ENCODE results near the gene NFE2L2.
"Not testable (repeated sequence)": the region's sequence is repeated elsewhere in the genome, so short reads cannot be mapped to it uniquely, and the experiment has no call there.

NFE2L2 gene

DNA sequence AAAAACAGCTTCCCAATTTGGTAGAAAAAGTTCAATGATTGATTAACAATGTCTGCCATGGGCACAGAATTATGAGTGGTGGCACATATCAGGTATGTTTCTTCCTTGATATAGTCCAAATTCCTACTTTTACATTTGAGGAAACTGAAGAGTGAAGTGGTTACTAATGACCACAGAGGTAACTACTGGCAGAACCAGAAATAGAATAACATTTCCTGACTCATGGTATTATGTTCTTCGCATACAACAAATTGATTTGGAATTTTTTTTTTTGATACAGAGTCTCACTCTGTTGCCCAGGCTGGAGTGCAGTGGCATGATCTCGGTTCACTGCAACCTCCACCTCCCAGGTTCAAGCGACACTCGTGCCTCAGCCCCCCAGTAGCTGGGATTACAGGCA, 6.0 kb upstream of the NFE2L2 start:
- H3K4me3 ChIP-seq: no peak overlapping the region
- H3K4me1 ChIP-seq: peaks cover 9% of the 10 kb centered on the region
- in situ Hi-C loops (cut with MboI; ENCODE audit: low sequenced_read_pairs): no loop called here
- H3K9me3 ChIP-seq: no peaks in the 10 kb centered on the region
- H3K36me3 ChIP-seq (replicated peaks): no peaks in the 10 kb centered on the region
- DNase-seq (ENCODE audit: low spot score in 2 of 2): no peak
- H3K27me3 ChIP-seq (ENCODE audit: low read depth): no peaks in the 10 kb centered on the region

DNA sequence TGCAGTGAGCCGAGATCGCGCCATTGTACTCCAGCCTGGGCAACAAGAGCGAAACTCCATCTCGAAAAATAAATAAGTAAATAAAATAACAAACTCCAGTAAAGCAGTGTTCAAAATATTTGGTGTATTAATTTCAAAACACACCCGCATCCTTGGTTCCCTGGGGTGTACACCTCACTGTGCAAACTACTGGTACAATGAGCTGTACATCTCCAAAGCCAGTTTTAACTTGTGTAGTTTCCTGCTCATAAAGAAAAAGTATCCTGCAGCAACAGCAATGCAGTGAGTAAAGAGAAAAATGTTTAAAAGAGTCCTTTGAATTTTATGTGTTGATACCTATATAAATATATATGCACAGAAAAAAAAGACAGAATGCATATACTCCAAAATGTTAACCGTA, 4.4 kb upstream of the NFE2L2 start:
- in situ Hi-C loops (cut with MboI; ENCODE audit: low sequenced_read_pairs): loop anchor here (10.0 kb wide), 1 partner anchor 66 kb away; no protein-coding TSS in a partner anchor
- Histone ChIP-seq H3K27me3 (ENCODE audit: low read depth) (no peaks in the 10 kb centered on the region), H3K4me3 (no peak overlapping the region), H3K9me3 (no peaks in the 10 kb centered on the region), H3K36me3 (replicated peaks) (0 out of 2 replicates have a peak, but pooled peaks cover 6% of the 10 kb centered on the region), H3K4me1 (peaks cover 14% of the 10 kb centered on the region)
- no peak for DNase-seq (ENCODE audit: low spot score in 2 of 2)

DNA sequence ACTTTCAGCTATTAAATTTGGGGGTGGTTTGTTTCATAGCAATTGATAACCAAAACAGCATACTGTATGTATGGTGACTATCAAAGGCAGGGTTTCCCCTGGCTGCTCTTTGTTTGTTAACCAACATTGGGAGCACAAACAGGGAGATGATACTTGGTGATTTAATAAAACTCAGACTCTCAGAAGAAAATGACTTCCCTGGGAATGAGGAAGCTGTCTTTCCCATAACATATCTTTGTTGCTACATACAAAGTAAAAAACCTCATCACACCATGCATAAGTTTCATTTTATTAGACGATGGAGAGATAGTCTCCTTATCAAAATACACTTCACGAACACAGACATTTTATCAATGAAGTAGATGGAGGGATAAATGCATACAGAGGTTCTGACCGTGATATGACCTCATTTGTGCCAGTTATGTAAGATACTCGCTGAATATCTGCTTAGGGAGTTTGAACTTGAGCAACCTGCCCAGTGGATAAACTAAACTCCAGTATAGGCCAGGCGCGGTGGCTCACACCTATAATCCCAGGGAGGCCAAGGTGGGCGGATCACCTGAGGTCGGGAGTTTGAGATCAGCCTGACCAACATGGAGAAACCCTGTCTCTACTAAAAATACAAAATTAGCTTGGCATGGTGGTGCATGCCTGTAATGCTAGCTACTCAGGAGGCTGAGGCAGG, 3.8 kb upstream of the NFE2L2 start:
- Histone ChIP-seq H3K9me3 (no peaks in the 10 kb centered on the region), H3K4me3 (no peak overlapping the region), H3K4me1 (peaks cover 14% of the 10 kb centered on the region), H3K27me3 (ENCODE audit: low read depth) (no peaks in the 10 kb centered on the region), H3K36me3 (replicated peaks) (0 out of 2 replicates have a peak, but pooled peaks cover 6% of the 10 kb centered on the region)
- no peak for DNase-seq (ENCODE audit: low spot score in 2 of 2)
- in situ Hi-C loops (cut with MboI; ENCODE audit: low sequenced_read_pairs): loop anchor here (10.0 kb wide), 1 partner anchor 66 kb away; no protein-coding TSS in a partner anchor

DNA sequence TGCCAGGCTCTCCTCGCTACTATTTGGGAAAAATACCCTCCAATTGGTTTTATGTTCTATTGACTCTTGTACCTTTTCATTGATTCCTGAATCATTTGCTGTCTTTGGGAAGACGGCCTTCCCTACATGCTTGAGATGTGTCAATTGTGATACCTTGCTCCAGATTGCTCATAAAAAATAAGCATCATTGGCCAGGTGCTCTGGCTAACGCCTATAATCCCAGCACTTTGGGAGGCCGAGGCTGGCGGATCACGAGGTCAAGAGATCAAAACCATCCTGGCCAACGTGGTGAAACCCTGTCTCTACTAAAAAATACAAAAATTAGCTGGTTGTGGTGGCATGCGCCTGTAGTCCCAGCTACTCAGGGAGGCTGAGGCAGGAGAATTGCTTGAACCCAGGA, 2.4 kb upstream of the NFE2L2 start:
- not testable (repeated sequence) for H3K36me3 ChIP-seq (replicated peaks); DNase-seq (ENCODE audit: low spot score in 2 of 2); H3K4me3 ChIP-seq; H3K9me3 ChIP-seq; H3K27me3 ChIP-seq (ENCODE audit: low read depth)
- H3K4me1 ChIP-seq: peaks cover 19% of the 10 kb centered on the region
- in situ Hi-C loops (cut with MboI; ENCODE audit: low sequenced_read_pairs): loop anchor here (10.0 kb wide), 1 partner anchor 68 kb away; no protein-coding TSS in a partner anchor

DNA sequence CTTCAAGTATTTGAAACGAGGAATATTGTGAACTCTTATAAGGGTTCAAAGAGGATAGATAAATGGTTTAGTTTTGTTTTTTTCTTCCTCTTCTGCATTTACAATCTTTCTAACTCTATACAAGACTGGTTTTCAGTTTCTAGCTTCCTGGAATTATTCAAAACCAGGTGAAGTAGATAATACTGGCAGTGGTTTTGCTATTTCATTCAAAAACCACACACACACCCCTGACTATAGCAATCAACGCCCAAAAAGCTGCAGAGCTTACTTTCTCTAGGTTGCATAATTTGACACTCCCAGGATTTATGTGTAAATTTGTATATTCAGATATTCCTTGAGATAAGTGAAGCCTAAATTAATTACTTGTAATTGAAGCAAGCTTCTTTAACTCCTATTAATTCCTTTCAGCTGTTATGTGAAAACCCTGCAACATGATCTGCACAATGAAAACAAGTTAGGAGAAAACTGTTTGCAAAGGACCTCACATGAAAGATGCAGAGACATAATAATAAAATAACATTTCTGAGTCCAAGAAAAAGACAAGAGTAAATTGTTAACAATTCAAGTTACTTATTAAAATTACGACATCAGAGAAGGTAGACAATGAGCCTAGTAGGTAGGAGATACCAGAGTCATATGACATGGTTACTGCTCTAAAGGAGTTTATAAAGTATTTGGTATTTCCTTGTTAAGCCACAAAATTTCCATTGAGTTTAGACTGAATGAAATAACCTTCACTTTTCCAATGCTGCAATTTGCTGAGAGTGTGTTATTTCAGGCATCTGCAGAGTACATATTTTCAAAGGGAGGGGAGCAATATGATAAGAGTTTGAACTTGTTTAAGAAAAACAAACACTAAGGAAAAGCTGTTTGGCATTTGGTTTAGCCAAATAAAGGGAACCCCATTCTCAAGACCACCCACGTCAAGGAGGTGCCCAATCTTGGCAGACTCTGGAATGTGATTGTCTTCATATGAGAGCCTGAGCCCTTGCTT, 1.6 kb upstream of the NFE2L2 start:
- H3K27me3 ChIP-seq (ENCODE audit: low read depth): no peaks in the 10 kb centered on the region
- in situ Hi-C loops (cut with MboI; ENCODE audit: low sequenced_read_pairs): loop anchor here (10.0 kb wide), 1 partner anchor 69 kb away; no protein-coding TSS in a partner anchor
- peaks cover 27% of the 10 kb centered on the region for H3K4me1 ChIP-seq
- peak overlapping the region; percentile 91; the same call in 1 of the 2 replicates for H3K4me3 ChIP-seq
- no peak for DNase-seq (ENCODE audit: low spot score in 2 of 2)
- H3K9me3 ChIP-seq: no peaks in the 10 kb centered on the region
- H3K36me3 ChIP-seq (replicated peaks): 0 out of 2 replicates have a peak, but pooled peaks cover 6% of the 10 kb centered on the region

DNA sequence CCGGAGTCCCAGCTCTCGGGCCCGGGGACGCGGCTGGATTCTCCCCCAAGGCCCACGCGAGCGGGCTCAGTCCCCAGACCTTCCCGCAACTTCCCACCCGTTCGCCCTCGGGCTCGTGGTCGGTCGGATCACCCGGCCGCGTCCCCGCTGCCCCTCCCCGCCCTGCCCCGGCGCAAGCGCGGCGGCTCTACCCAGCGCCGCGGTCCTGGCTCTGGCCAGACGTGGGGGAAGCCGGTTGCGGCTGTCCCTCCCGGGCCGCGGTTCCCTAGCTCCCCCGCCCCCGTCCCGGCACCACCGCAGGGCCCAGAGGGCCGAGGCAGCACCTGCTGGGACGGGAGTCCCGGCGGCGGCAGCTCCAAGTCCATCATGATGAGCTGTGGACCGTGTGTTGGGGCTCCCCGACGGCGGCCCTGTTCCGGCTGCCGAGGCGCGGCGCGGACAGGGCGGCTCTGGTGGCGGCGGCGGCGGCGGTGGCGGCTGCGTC, 276 bp downstream of the NFE2L2 start:
- Histone ChIP-seq H3K9me3 (no peaks in the 10 kb centered on the region), H3K27me3 (ENCODE audit: low read depth) (no peaks in the 10 kb centered on the region), H3K4me3 (peak overlapping the region; percentile 91), H3K36me3 (replicated peaks) (0 out of 2 replicates have a peak, but pooled peaks cover 6% of the 10 kb centered on the region), H3K4me1 (peaks cover 27% of the 10 kb centered on the region)
- in situ Hi-C loops (cut with MboI; ENCODE audit: low sequenced_read_pairs): loop anchor here (10.0 kb wide), 1 partner anchor 71 kb away; no protein-coding TSS in a partner anchor
- peak in 1 of 2 experiments; percentile 49 for DNase-seq (ENCODE audit: low spot score in 2 of 2)

DNA sequence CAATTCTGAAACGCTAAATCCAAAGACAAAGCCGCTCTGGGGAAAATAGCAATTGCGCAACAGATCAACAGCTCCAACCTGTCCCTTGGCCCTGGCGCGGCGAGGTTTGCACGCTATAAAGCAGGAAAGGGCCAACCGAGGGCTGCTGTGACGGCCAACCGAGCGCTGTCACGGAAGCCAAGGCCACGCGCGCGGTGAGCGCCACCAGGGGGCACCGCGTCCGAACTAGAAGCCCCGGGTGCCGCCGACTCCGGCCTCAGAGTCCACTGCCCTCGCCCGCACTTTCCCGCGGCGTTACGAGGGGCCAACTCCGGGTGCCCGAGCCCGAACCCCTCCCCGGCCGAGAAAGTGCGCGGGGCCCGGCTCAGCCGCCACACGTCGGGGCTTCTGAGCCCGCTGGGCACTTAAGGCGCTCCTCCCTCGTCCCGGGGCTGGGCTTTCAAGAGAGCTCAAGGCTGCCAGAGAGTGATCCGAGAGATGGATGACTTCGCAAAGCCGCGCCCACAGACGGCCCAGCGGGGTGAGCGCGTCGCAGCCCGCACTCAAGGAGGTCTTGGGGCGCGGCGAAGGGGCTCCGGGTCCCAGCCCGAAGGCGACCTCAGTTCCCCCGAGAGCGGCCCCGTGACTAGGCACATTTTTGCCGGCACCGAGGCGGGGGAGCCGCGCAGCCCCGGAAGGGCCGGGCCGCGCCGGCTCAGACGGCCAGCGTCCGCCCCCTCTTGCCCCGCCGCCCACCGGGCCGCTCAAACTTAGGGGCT, 897 bp downstream of the NFE2L2 start:
- Histone ChIP-seq H3K4me3 (peak overlapping the region; percentile 91), H3K27me3 (ENCODE audit: low read depth) (no peaks in the 10 kb centered on the region), H3K36me3 (replicated peaks) (0 out of 2 replicates have a peak, but pooled peaks cover 6% of the 10 kb centered on the region), H3K9me3 (no peaks in the 10 kb centered on the region), H3K4me1 (peaks cover 27% of the 10 kb centered on the region)
- in situ Hi-C loops (cut with MboI; ENCODE audit: low sequenced_read_pairs): loop anchor here (10.0 kb wide), 1 partner anchor 71 kb away; no protein-coding TSS in a partner anchor
- DNase-seq (ENCODE audit: low spot score in 2 of 2): peak; percentile 92 to 99

DNA sequence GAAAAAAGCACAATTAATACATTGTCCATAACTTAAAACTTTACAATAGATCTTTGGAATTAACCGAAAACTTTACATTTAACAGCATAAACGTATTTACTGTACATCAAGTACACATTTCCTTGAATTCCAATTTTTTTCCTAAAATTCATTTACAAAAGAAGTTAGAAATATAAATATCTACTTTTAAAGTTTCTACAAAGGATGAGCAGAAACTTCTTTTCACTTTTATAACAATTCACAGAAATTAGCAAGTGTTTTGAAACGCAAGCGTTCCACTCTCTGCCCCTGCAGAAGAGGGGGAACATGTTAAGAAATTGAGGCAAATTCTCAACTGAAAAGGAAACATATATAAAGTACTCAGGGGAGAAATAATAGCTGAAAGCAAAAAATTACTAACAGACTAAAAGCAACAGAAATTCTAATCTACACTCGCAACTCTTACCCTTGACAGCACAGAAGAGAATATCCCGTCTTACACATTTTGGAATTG, 1.5 kb downstream of the NFE2L2 start:
- peaks cover 3% of the 10 kb centered on the region; the same call in 1 of the 2 replicates for H3K9me3 ChIP-seq
- H3K27me3 ChIP-seq (ENCODE audit: low read depth): no peaks in the 10 kb centered on the region
- H3K36me3 ChIP-seq (replicated peaks): 0 out of 2 replicates have a peak, but pooled peaks cover 9% of the 10 kb centered on the region
- no peak for DNase-seq (ENCODE audit: low spot score in 2 of 2)
- H3K4me3 ChIP-seq: peak overlapping the region; percentile 91
- peaks cover 27% of the 10 kb centered on the region for H3K4me1 ChIP-seq
- in situ Hi-C loops (cut with MboI; ENCODE audit: low sequenced_read_pairs): loop anchor here (10.0 kb wide), 1 partner anchor 72 kb away; no protein-coding TSS in a partner anchor

DNA sequence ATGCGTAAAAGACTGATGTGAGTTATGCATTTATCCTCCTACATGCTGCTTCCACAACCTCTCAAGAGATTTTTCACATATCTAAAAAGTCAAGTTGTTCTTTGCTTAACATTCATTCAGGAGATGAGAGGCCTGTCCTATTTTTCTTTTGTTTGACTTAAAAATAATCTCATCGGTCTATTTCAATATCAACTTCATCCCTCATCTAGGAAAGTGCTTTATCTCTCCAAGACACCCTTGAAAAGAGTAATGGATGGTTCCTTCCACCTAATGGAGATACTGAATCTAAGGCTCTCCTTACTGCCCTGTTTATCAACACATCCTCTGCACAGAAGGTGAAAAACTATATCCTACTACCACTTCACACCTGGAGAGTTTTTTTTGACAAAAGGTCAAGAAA, 2.4 kb downstream of the NFE2L2 start:
- no peak for DNase-seq (ENCODE audit: low spot score in 2 of 2)
- in situ Hi-C loops (cut with MboI; ENCODE audit: low sequenced_read_pairs): loop anchor here (10.0 kb wide), 1 partner anchor 73 kb away; no protein-coding TSS in a partner anchor
- H3K9me3 ChIP-seq: peaks cover 4% of the 10 kb centered on the region; the same call in 1 of the 2 replicates
- peak overlapping the region; percentile 91 for H3K4me3 ChIP-seq
- H3K4me1 ChIP-seq: peaks cover 27% of the 10 kb centered on the region
- H3K36me3 ChIP-seq (replicated peaks): 0 out of 2 replicates have a peak, but pooled peaks cover 9% of the 10 kb centered on the region
- no peaks in the 10 kb centered on the region for H3K27me3 ChIP-seq (ENCODE audit: low read depth)

DNA sequence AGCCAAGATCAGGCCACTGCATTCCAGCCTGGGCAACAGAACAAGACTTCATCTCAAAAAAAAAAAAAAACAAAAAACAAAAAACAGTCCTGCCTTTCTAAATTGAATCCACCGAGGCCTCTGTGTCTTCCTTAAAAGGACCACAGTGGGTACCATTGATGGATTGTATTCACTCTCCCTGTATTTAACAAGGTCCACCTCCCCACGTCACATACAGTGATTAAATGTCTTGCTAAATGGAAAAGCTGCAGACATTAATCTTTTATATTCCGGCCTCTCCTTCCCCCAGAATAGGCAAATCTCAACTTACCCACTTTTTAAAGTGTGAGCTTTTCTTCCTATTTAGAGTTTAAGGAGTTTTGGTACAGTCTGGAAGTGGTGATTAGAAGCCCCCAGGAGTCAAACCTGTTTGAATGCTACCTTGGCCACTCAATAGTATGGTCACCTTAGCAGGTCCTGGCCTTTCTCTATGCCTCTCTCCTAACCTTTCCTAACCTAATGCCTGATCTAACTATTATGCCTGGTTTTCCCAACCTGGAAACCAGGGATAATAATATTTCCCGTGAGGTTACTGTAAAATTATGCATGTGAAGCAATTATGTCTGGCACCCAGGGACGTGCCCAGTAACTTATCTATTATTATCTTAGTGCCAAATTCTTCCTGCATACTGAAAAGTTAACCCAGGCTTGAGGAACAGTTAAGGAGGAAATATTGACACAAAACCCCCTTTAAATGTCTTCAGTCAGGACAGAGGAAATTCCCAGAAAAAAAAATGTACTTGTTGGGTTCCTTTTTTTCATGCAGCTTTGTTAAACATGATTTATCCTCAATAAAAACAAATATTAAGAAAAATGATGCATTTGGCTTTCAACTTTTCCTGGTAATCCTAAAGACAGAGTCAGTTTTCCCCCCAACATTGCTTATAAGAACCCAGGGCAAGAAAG, 3.1 kb downstream of the NFE2L2 start:
- in situ Hi-C loops (cut with MboI; ENCODE audit: low sequenced_read_pairs): loop anchor here (10.0 kb wide), 1 partner anchor 73 kb away; no protein-coding TSS in a partner anchor
- Histone ChIP-seq H3K4me3 (peak overlapping the region; percentile 91), H3K27me3 (ENCODE audit: low read depth) (no peaks in the 10 kb centered on the region), H3K9me3 (peaks cover 4% of the 10 kb centered on the region; the same call in 1 of the 2 replicates), H3K36me3 (replicated peaks) (0 out of 2 replicates have a peak, but pooled peaks cover 9% of the 10 kb centered on the region), H3K4me1 (peaks cover 28% of the 10 kb centered on the region)
- DNase-seq (ENCODE audit: low spot score in 2 of 2): no peak

DNA sequence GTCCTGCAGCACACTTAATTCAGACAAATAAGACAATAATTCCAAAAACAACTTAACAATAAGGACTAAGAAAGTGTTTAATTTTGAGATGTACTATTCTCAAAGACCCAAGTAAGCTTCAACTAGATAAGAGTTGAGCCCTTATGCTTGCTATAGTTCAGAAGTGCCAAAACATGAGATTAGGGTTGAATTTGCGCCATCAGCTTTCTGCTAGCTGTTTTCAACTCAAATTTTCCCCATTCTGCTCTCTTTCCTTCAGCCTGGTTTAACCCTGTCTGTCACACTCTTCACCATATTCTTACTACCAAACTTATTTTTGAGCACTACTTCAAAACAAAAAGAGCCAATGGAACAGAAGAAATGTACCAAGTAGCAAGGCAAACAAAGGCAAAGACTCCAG, 4.1 kb downstream of the NFE2L2 start:
- no peak for DNase-seq (ENCODE audit: low spot score in 2 of 2)
- Histone ChIP-seq H3K4me1 (peaks cover 26% of the 10 kb centered on the region), H3K27me3 (ENCODE audit: low read depth) (no peaks in the 10 kb centered on the region), H3K4me3 (no peak overlapping the region), H3K9me3 (peaks cover 4% of the 10 kb centered on the region; the same call in 1 of the 2 replicates), H3K36me3 (replicated peaks) (0 out of 2 replicates have a peak, but pooled peaks cover 9% of the 10 kb centered on the region)
- in situ Hi-C loops (cut with MboI; ENCODE audit: low sequenced_read_pairs): loop anchor here (10.0 kb wide), 1 partner anchor 74 kb away; no protein-coding TSS in a partner anchor

Measured in HAP-1 (cell line).